Skin of body (tissue), 2 donors: ENCODE data around the gene KLHDC4. TPM values are rescaled to one million over a fixed set of nuclear protein-coding genes. Genes with fewer than 3 reads are reported as not detected.

Experiments
- DNase-seq: peaks from one replicate; lab custom pipeline; 2025; lab: John Stamatoyannopoulos, UW
- total RNA-seq: library from RNA; depleted of rRNA; stranded (reverse); fragments of >200 nt; gene quantifications from one replicate; pipeline ENCODE4 v1.2.3, GENCODE V29; 2014

Gene KLHDC4
- total RNA-seq, 1 donor from 2014 or later: 18.7 TPM

DNA sequence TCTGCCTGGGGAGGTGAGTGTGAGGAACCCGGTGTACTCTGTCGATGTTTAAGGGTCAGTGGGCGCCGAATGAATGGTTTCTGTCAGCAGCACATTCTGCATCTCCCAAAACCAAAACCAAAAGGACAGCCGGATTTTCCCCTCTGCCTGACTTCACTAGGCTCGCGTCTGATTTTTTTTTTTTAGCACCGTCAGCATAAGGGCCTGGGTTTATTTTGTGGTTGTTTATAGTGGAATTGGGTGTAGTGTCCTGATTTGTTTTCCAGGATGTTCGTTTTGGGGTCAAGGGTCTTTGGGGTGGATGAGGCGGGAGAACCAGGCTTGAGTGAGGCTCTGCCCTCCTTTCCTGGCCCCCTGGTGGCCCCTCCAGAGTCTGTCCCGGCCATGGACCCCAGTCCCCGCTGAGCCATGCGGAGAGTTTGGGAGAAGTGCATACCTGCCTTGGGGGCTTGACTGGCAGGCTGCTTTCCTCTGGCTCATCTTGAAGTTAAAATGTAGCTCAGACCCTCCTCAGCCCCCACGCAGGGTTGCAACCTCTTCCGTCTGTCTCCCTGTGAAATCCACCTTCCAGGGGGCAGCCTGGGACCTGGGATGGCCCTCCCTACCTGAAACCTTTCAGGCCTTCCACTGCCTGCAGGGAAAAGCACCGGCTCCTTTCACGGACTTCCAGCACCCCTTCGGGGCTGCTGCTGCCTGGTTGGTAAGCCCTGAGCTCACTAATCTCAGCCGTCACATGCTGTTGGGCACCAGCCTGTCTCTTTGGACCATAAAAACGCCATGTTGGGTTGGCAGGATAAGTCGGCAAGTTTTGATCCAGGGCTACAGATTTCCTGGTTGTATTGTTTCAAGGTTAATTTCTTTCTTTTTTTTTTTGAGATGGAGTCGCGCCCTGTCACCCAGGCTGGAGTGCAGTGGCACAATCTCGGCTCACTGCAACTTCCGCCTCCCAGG is 103.3 kb downstream of the KLHDC4 start:
- no peak for DNase-seq

DNA sequence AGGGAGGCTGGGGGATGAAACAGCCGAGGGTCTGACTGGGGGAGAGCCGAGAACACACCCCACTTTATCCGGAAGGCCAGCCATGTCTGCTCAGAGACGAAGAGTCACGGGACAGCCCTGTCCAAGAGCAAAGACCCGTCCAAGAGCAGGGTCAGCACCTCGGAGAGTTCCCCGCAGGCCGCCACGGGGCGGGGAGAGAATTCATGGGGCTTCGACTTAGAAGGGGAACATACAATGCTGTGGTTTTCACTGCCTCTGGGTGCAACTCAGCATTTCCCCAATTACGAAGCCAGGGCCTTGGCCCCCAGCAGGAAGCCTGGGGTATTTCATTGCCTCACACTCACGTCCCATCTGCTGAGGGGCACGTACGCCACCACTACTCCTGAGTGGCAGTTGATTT is 104.2 kb downstream of the KLHDC4 start:
- DNase-seq: no peak

DNA sequence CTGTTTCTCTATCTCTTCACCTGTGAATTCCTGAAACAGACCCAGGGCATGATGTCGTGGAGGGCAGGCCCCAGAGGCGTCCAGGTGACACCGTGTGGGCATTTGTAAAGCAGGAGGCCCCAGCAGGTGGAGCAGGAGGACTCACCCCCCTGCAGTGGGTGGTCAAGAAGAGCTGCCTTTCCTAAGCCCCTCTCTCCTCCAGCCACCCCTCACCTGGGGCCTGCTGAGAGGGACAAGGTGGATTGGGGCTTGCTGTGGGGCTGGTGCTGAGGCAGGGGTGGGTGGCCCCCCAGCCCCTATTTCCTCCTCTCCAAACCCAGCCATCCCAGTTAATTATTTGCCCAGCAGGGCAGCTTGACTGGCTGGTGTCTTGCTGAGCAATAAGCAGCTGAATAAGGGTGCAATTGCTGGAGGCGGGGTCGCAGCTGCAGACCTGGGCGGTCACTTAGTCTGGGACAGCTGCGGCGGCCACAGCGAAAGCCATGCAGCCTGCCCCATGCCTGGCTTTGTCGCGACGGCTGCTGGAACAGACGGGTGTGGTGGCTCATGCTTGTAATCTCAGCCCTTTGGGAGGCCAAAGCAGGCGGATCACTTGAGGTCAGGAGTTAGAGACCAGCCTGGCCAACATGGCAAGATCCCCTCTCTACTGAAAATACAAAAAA is 107.1 kb downstream of the KLHDC4 start:
- DNase-seq: no peak

Other genes starting within 250 kb of the KLHDC4 start
- gene JPH3, start 163.5 kb downstream of the KLHDC4 start, total RNA-seq: 0.69 TPM
- 5.8 TPM for gene SLC7A5, start 103.5 kb upstream of the KLHDC4 start, total RNA-seq
- not detected for gene CA5A, start 170.5 kb upstream of the KLHDC4 start, total RNA-seq
- gene BANP, start 185.4 kb upstream of the KLHDC4 start, total RNA-seq: 23.3 TPM